WTC11 (cell line): ENCODE measurements around the gene PPP4C. TPM values are rescaled to one million over a fixed set of nuclear protein-coding genes. Genes with fewer than 3 reads are reported as not detected.

Experiments used
- ATAC-seq: fragments of 200-7000 bp; cut with Tn5 transposase; 2 replicates; pipeline ENCODE4 v1.10.0; 2021; ENCODE audit warnings: mild to moderate bottlenecking, moderate library complexity
- CTCF ChIA-PET: fragments of 300-600 bp; sonication (Branson Sonifier 250); formaldehyde crosslinking; loops from one replicate; lab custom pipeline; 2021; ENCODE audit warnings: antibody characterized with exemption; lab: Charles Lee
- POLR2A ChIA-PET: fragments of 350-600 bp; sonication (Branson Sonifier 250); formaldehyde crosslinking; loops from one replicate; lab custom pipeline; 2021; ENCODE audit warnings: antibody characterized with exemption; lab: Charles Lee
- DNase-seq: peaks from one replicate; pipeline ENCODE4 v3.0.0; 2021; ENCODE audit warnings: low spot score
- H3K27ac Mint-ChIP-seq: 2 replicates; pipeline ENCODE4 v1.8.0; 2021; ENCODE audit warnings: mixed read lengths
- H3K27me3 Mint-ChIP-seq: 2 replicates; pipeline ENCODE4 v1.8.0; 2021; ENCODE audit warnings: low read depth, mild to moderate bottlenecking, moderate library complexity, mixed read lengths
- H3K36me3 Mint-ChIP-seq: 2 replicates; pipeline ENCODE4 v1.8.0; 2021; ENCODE audit warnings: mixed read lengths
- H3K4me1 Mint-ChIP-seq: 2 replicates; pipeline ENCODE4 v1.8.0; 2022; ENCODE audit warnings: mixed read lengths
- H3K4me3 Mint-ChIP-seq: 2 replicates; pipeline ENCODE4 v1.8.0; 2021; ENCODE audit warnings: mild to moderate bottlenecking, moderate library complexity, mixed read lengths
- H3K9me3 Mint-ChIP-seq: 2 replicates; pipeline ENCODE4 v1.8.0; 2021; ENCODE audit warnings: mixed read lengths
- AFF4 ChIP-seq: sonication (generic); formaldehyde crosslinking; IDR thresholded peaks from 2 replicates; pipeline ENCODE4 v1.8.1; 2023; ENCODE audit warnings: mild to moderate bottlenecking, missing genetic modification reagents, borderline replicate concordance
- MAX ChIP-seq: sonication (generic); formaldehyde crosslinking; IDR thresholded peaks from 2 replicates; pipeline ENCODE4 v1.8.0; 2022; ENCODE audit warnings: mild to moderate bottlenecking, missing genetic modification reagents
- NFATC4 ChIP-seq: fragments of 250-450 bp; sonication (Bioruptor Pico); IDR thresholded peaks from 2 replicates; pipeline ENCODE4 v1.9.0; 2021; ENCODE audit warnings: mild to moderate bottlenecking
- NFE2L1 ChIP-seq: sonication (generic); formaldehyde crosslinking; IDR thresholded peaks from 2 replicates; pipeline ENCODE4 v1.8.1; 2023; ENCODE audit warnings: missing genetic modification reagents
- NFYB ChIP-seq: sonication (generic); formaldehyde crosslinking; conservative IDR thresholded peaks from 2 replicates; pipeline ENCODE4 v1.8.0; 2022; ENCODE audit warnings: low read depth, missing genetic modification reagents
- OVOL2 ChIP-seq: fragments of 250-450 bp; sonication (Bioruptor Pico); IDR thresholded peaks from 2 replicates; pipeline ENCODE4 v1.9.0; 2021; ENCODE audit warnings: mild to moderate bottlenecking, borderline replicate concordance
- STAT6 ChIP-seq: sonication (generic); formaldehyde crosslinking; conservative IDR thresholded peaks from 2 replicates; pipeline ENCODE4 v1.8.1; 2023; ENCODE audit warnings: mild to moderate bottlenecking, low read depth, missing genetic modification reagents, moderate library complexity
- ZNF121 ChIP-seq: sonication (generic); formaldehyde crosslinking; IDR thresholded peaks from 2 replicates; pipeline ENCODE4 v1.8.0; 2023; ENCODE audit warnings: missing genetic modification reagents
- ZNF281 ChIP-seq: sonication (generic); formaldehyde crosslinking; IDR thresholded peaks from 2 replicates; pipeline ENCODE4 v1.8.0; 2023; ENCODE audit warnings: mild to moderate bottlenecking, missing genetic modification reagents
- ZNF512 ChIP-seq: sonication (generic); formaldehyde crosslinking; IDR thresholded peaks from 2 replicates; pipeline ENCODE4 v1.8.1; 2022; ENCODE audit warnings: missing genetic modification reagents, borderline replicate concordance
- total RNA-seq: library from RNA; stranded (reverse); gene quantifications from 3 replicates; pipeline ENCODE4 v1.2.3, GENCODE V29; 2021

The PPP4C gene
- total RNA-seq, 1 experiment from 2014 or later, result 164 TPM

GRCh38 chr16:30082545-30083090 is 6.8 kb downstream of the PPP4C start (continued):
- TF ChIP-seq STAT6 (CRISPR knock-in tag), result no peak
- TF ChIP-seq OVOL2 (CRISPR knock-in tag), result no peak
- no peak for TF ChIP-seq MAX (CRISPR knock-in tag)

- Mint-ChIP-seq H3K27me3 (no peaks in the 10 kb centered on the region), H3K9me3 (peaks cover 4% of the 10 kb centered on the region; the same call in 1 of the 2 replicates), H3K4me1 (peaks cover under 1% of the 10 kb centered on the region; the same call in 1 of the 2 replicates), H3K4me3 (no peak overlapping the region), H3K36me3 (peaks cover 53% of the 10 kb centered on the region), H3K27ac (no peak overlapping the region)
- ATAC-seq (no peak), DNase-seq (no peak)
- ChIA-PET POLR2A (no interaction called here), CTCF (interaction anchor here (0.8 kb wide), 1 partner anchor 48 kb away, joined by 4 read pairs; no protein-coding TSS in a partner anchor)
- TF ChIP-seq NFYB (CRISPR knock-in tag), result no peak
- TF ChIP-seq NFE2L1 (CRISPR knock-in tag), result no peak
- TF ChIP-seq ZNF512 (CRISPR knock-in tag), result no peak
- TF ChIP-seq ZNF121 (CRISPR knock-in tag), result no peak
- no peak for TF ChIP-seq NFATC4 (CRISPR knock-in tag)
- no peak for TF ChIP-seq OVOL2 (CRISPR knock-in tag)
- TF ChIP-seq AFF4 (CRISPR knock-in tag), result no peak
- TF ChIP-seq ZNF281 (CRISPR knock-in tag), result no peak
Observed at GRCh38 chr16:30083216-30084055, 7.6 kb downstream of the PPP4C start.
